H1 (cell line): ENCODE measurements around the gene SMNDC1. TPM values are rescaled to one million over a fixed set of nuclear protein-coding genes. Genes with fewer than 3 reads are reported as not detected.

Experiments
- CTCF ChIA-PET: fragments of 300-600 bp; sonication (Branson Sonifier 250); formaldehyde crosslinking; loops from one replicate; lab custom pipeline; 2021; ENCODE audit not compliant: partially characterized antibody; lab: Charles Lee
- POLR2A ChIA-PET: fragments of 300-600 bp; sonication (Branson Sonifier 250); formaldehyde crosslinking; loops from one replicate; lab custom pipeline; 2021; ENCODE audit warnings: inconsistent platforms; ENCODE audit not compliant: partially characterized antibody; lab: Charles Lee
- DNase-seq, 2 experiments: peaks; one replicate each; pipeline versions ENCODE4 v3.0.0 to v3.0.0-alpha.2; 2010 to 2022; ENCODE audit warnings: low spot score in 2 of 2, low read depth in 1 of 2, mixed read lengths in 1 of 2
- FAIRE-seq: peaks from 2 replicates; lab custom pipeline; 2011; peaks lifted over from hg19 to GRCh38; lab: Jason Lieb, UNC
- H2AFZ ChIP-seq: 2 replicates; pipeline ENCODE4 v1.8.1; 2012; ENCODE audit warnings: low read length, inconsistent platforms
- H2AK5ac ChIP-seq: 2 replicates; pipeline ENCODE4 v1.6.1; 2013; ENCODE audit warnings: low read depth, low read length
- H2BK120ac ChIP-seq: replicated peaks from 2 replicates; pipeline ENCODE3; 2013; ENCODE audit warnings: low read depth, low read length, inconsistent platforms
- H2BK12ac ChIP-seq: 2 replicates; pipeline ENCODE4 v1.6.1; 2013; ENCODE audit warnings: low read depth, low read length
- H2BK15ac ChIP-seq: 2 replicates; pipeline ENCODE4 v1.6.1; 2013; ENCODE audit warnings: low read length
- H2BK20ac ChIP-seq: 2 replicates; pipeline ENCODE4 v1.6.1; 2013; ENCODE audit warnings: low read length
- H2BK5ac ChIP-seq: 2 replicates; pipeline ENCODE4 v1.6.1; 2013; ENCODE audit warnings: low read depth, low read length
- H3K14ac ChIP-seq: 2 replicates; pipeline ENCODE4 v1.6.1; 2013; ENCODE audit warnings: inconsistent platforms; ENCODE audit not compliant: insufficient read length
- H3K18ac ChIP-seq: 2 replicates; pipeline ENCODE4 v1.6.1; 2013; ENCODE audit warnings: low read length; ENCODE audit errors: extremely low read depth
- H3K23ac ChIP-seq: 2 replicates; pipeline ENCODE4 v1.6.1; 2013; ENCODE audit warnings: inconsistent platforms; ENCODE audit not compliant: insufficient read length
- H3K23me2 ChIP-seq: 2 replicates; pipeline ENCODE4 v1.6.1; 2013; ENCODE audit warnings: low read depth, low read length
- H3K27ac ChIP-seq: 2 replicates; pipeline ENCODE4 v1.6.1; 2011; ENCODE audit warnings: low read depth, low read length, inconsistent platforms
- H3K27me3 ChIP-seq, 4 experiments: replicated peaks in 1 of 4; 1 replicate in 1 of 4; 2 replicates in 3 of 4; pipeline versions ENCODE4 v1.6.1 to v1.8.1; 2011 to 2013; ENCODE audit warnings: low read length in 3 of 4, mild to moderate bottlenecking in 3 of 4, inconsistent platforms in 2 of 4, mixed read lengths in 2 of 4, moderate library complexity in 1 of 4; ENCODE audit not compliant: control insufficient read depth in 3 of 4, insufficient read depth in 3 of 4; ENCODE audit errors: extremely low read depth in 1 of 4
- H3K36me3 ChIP-seq, 4 experiments: 2 replicates each; pipeline versions ENCODE4 v1.6.1 to v1.8.1; 2011 to 2013; ENCODE audit warnings: mild to moderate bottlenecking in 4 of 4, low read length in 3 of 4, moderate library complexity in 2 of 4, control low read depth in 1 of 4, inconsistent platforms in 1 of 4; ENCODE audit not compliant: insufficient read depth in 4 of 4, control insufficient read depth in 2 of 4
- H3K4ac ChIP-seq: replicated peaks from 2 replicates; pipeline ENCODE3; 2013; ENCODE audit warnings: low read length, low read depth, mixed read lengths, inconsistent platforms; ENCODE audit not compliant: insufficient read length
- H3K4me1 ChIP-seq, 4 experiments: replicated peaks in 1 of 4; 1 replicate in 1 of 4; 2 replicates in 3 of 4; pipeline versions ENCODE4 v1.6.1 to v1.8.1; 2011 to 2013; ENCODE audit warnings: low read length in 3 of 4, inconsistent platforms in 2 of 4, mixed read lengths in 1 of 4; ENCODE audit not compliant: insufficient read depth in 4 of 4, control insufficient read depth in 3 of 4
- H3K4me2 ChIP-seq, 2 experiments: 2 replicates each; pipeline versions ENCODE4 v1.6.1 to v1.8.1; 2011 to 2013; ENCODE audit warnings: low read depth in 2 of 2, low read length in 2 of 2, control low read depth in 1 of 2, inconsistent platforms in 1 of 2, mild to moderate bottlenecking in 1 of 2; ENCODE audit not compliant: insufficient read depth in 1 of 2
- H3K4me3 ChIP-seq, 4 experiments: fragments of 200-600, 300-600 bp in 1 of 4; sonication (generic), shearing (Covaris generic), sonication (Bioruptor Twin) in 1 of 4; 2 replicates each; pipeline versions ENCODE4 v1.5.1 to v1.8.1; 2011 to 2016; ENCODE audit warnings: low read length in 4 of 4, low read depth in 3 of 4, control low read depth in 2 of 4, inconsistent platforms in 2 of 4, mild to moderate bottlenecking in 2 of 4, mixed read lengths in 1 of 4, moderate library complexity in 1 of 4; ENCODE audit not compliant: insufficient read depth in 2 of 4; ENCODE audit errors: extremely low read depth in 1 of 4
- H3K56ac ChIP-seq: replicated peaks from 2 replicates; pipeline ENCODE3; 2013; ENCODE audit warnings: low read depth, mild to moderate bottlenecking, mixed read lengths, low read length, inconsistent platforms; ENCODE audit not compliant: insufficient read length
- H3K79me1 ChIP-seq: 2 replicates; pipeline ENCODE4 v1.6.1; 2013; ENCODE audit warnings: low read depth, low read length, control low read depth
- H3K79me2 ChIP-seq, 2 experiments: 2 replicates each; pipeline versions ENCODE4 v1.6.1 to v1.8.1; 2012 to 2013; ENCODE audit warnings: low read length in 2 of 2, mild to moderate bottlenecking in 2 of 2, inconsistent platforms in 1 of 2; ENCODE audit not compliant: insufficient read depth in 2 of 2, control insufficient read depth in 1 of 2
- H3K9ac ChIP-seq, 4 experiments: replicated peaks in 1 of 4; 1 replicate in 1 of 4; 2 replicates in 3 of 4; pipeline versions ENCODE4 v1.6.1 to v1.8.1; 2011 to 2013; ENCODE audit warnings: low read depth in 3 of 4, low read length in 3 of 4, control low read depth in 2 of 4, mild to moderate bottlenecking in 2 of 4, moderate library complexity in 2 of 4, inconsistent platforms in 1 of 4; ENCODE audit errors: extremely low read depth in 1 of 4
- H3K9me3 ChIP-seq, 2 experiments: 2 replicates each; pipeline versions ENCODE4 v1.6.1 to v1.8.1; 2012 to 2013; ENCODE audit warnings: mild to moderate bottlenecking in 2 of 2, moderate library complexity in 2 of 2, control low read depth in 1 of 2, inconsistent platforms in 1 of 2, low read depth in 1 of 2, low read length in 1 of 2, mixed read lengths in 1 of 2; ENCODE audit not compliant: insufficient read depth in 2 of 2
- H4K20me1 ChIP-seq, 2 experiments: replicated peaks in 1 of 2; 2 replicates each; pipeline versions ENCODE3 to v1.8.1; 2011 to 2013; ENCODE audit warnings: inconsistent platforms in 2 of 2, low read length in 2 of 2, mild to moderate bottlenecking in 1 of 2; ENCODE audit not compliant: insufficient read depth in 2 of 2, control insufficient read depth in 1 of 2
- H4K5ac ChIP-seq: 2 replicates; pipeline ENCODE4 v1.6.1; 2013; ENCODE audit warnings: low read length, low read depth, mixed read lengths, inconsistent platforms; ENCODE audit not compliant: insufficient read length
- H4K8ac ChIP-seq: 2 replicates; pipeline ENCODE4 v1.8.0; 2013; ENCODE audit warnings: mild to moderate bottlenecking, moderate library complexity, low read length, inconsistent platforms; ENCODE audit not compliant: insufficient read depth; ENCODE audit errors: extremely low read depth
- H4K91ac ChIP-seq: replicated peaks from 2 replicates; pipeline ENCODE3; 2013; ENCODE audit warnings: low read length, mixed read lengths, inconsistent platforms; ENCODE audit not compliant: insufficient read length
- CEBPB ChIP-seq: IDR thresholded peaks from 2 replicates; pipeline ENCODE4 v1.6.1; 2012; ENCODE audit warnings: low read depth, low read length
- GABPA ChIP-seq: IDR thresholded peaks from 2 replicates; pipeline ENCODE4 v1.6.1; 2011; ENCODE audit warnings: mild to moderate bottlenecking, low read length, moderate library complexity, borderline replicate concordance; ENCODE audit not compliant: insufficient read depth
- GTF2F1 ChIP-seq: IDR thresholded peaks from 2 replicates; pipeline ENCODE4 v1.6.1; 2012; ENCODE audit warnings: low read depth, low read length, improper control_type of control experiment, borderline replicate concordance
- SIX5 ChIP-seq: IDR thresholded peaks from 2 replicates; pipeline ENCODE4 v1.6.1; 2011; ENCODE audit warnings: mild to moderate bottlenecking, low read depth, low read length
- TAF1 ChIP-seq: IDR thresholded peaks from 2 replicates; pipeline ENCODE4 v1.6.1; 2011; ENCODE audit warnings: mild to moderate bottlenecking, low read depth, low read length
- TEAD4 ChIP-seq: IDR thresholded peaks from 2 replicates; pipeline ENCODE4 v1.6.1; 2012; ENCODE audit warnings: low read depth, low read length, inconsistent platforms, mixed read lengths
- YY1 ChIP-seq: IDR thresholded peaks from 2 replicates; pipeline ENCODE4 v1.6.1; 2011; ENCODE audit warnings: low read depth, mild to moderate bottlenecking, low read length
- WGBS, 2 experiments: shearing (Covaris generic) in 1 of 2; methylation state at CpG; one replicate each; pipeline versions ENCODE4 v1.1.6 to v1.1.7; 2013 to 2015; ENCODE audit warnings: low lambda C conversion rate in 2 of 2, mixed read lengths in 2 of 2, inconsistent platforms in 1 of 2, low coverage in 1 of 2, missing lambda C conversion rate in 1 of 2; ENCODE audit not compliant: insufficient replicate concordance in 2 of 2, insufficient coverage in 1 of 2, insufficient read length in 1 of 2; ENCODE audit errors: extremely low coverage in 1 of 2, missing lambda C conversion rate in 1 of 2; 5-methylcytosine and 5-hydroxymethylcytosine counted together
- polyA plus RNA-seq, 7 experiments: library from polyadenylated mRNA; depleted of rRNA in 3 of 7; stranded (reverse) in 5 of 7; unstranded in 2 of 7; fragments of >200 nt in 5 of 7; fragments of 200-250 nt in 2 of 7; gene quantifications; 1 replicate in 5 of 7; 2 replicates in 1 of 7; 4 replicates in 1 of 7; pipeline versions ENCODE4 v1.2.1 to v1.2.3, GENCODE V29; 2011 to 2013; ENCODE audit warnings: missing spikeins in 2 of 7, mixed read lengths in 2 of 7
- total RNA-seq: library from RNA; stranded (reverse); fragmentation: NEBNext Ultra II Directional; extraction: Animal tissue kit (Norgen Biotek cat#: 25700); gene quantifications from 2 replicates; pipeline ENCODE4 v1.2.1, GENCODE V29; 2021
- TF ChIP-seq, protein P1 (sequence below), 3 experiments: IDR thresholded peaks; 1 replicate in 2 of 3; 2 replicates in 1 of 3; pipeline versions ENCODE4 v1.5.1 to v1.6.1; 2011; ENCODE audit warnings: low read length in 3 of 3, mild to moderate bottlenecking in 3 of 3, inconsistent platforms in 2 of 3, low read depth in 1 of 3, moderate library complexity in 1 of 3; ENCODE audit not compliant: insufficient read depth in 1 of 3; ENCODE audit errors: control extremely low read depth in 1 of 3
- TF ChIP-seq, protein P2 (sequence below): IDR thresholded peaks from 2 replicates; pipeline ENCODE4 v1.6.1; 2012; ENCODE audit warnings: inconsistent platforms

The SMNDC1 gene
- total and polyA plus RNA-seq, 2 of the 8 experiments (the other 6 are each of a cell fraction or from before 2014, with no cell fraction given): 8.1 to 48.6 TPM

DNA sequence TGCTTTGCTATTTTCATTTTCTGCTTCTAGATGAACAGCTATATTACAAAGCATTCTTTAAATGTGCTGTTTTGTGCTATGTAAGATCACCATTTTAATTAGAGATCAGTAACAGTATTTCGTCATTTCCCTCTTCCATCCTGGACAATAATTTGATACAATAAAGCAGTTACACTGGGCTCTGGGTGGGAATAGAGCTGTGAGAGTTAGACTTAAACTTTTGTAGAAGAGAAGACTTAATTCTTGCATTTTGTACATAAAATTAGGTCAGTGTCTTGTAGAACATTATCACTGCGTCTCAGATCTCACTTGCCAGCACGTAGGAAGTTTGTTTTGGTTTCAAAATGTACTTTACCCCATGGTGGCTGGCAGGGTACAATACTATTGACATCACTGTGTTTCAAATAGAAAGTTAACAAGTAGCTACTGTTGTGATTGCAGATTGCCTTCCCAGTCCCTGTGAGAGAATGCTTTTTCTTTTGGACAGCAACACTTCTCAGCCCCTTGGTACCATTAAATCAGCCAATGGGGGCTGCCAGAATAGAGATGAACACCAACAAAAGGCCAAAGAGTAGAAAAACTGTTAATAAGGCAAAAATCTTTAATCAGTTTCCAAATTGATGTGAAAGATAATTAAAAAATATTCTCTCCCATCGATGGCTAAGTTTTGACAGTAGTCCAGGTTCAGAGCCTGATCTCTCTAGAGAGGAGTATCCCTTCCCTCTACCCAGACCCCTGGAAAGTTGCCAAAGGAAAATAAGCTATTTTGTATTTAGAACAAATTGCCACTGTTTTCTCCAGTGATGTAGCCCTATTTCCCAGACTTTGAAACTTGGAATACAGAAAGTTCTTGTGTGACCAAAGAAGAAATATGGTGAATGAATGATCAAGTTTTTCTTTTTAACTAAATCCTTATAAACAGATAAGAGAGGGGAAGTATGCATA lies 35.1 kb downstream of the SMNDC1 start:
- Histone ChIP-seq H3K23ac (no peak overlapping the region), H2BK5ac (no peak overlapping the region), H3K9ac (no peak overlapping the region; a peak in 1 of 7 replicates), H3K14ac (no peak overlapping the region), H4K91ac (no peak overlapping the region), H2BK120ac (no peak overlapping the region), H3K36me3 (no peaks in the 10 kb centered on the region), H3K27ac (no peak overlapping the region), H3K4ac (no peak overlapping the region), H2BK15ac (no peak overlapping the region), H3K27me3 (no peaks in the 10 kb centered on the region), H4K8ac (no peak overlapping the region), H3K4me1 (no peaks in the 10 kb centered on the region), H3K4me3 (no peak overlapping the region), H4K20me1 (peaks cover 0 to 1% of the 10 kb centered on the region in 2 experiments), H2AK5ac (no peak overlapping the region), H4K5ac (no peak overlapping the region), H3K4me2 (no peak overlapping the region), H2BK20ac (no peak overlapping the region), H3K23me2 (no peaks in the 10 kb centered on the region), H2BK12ac (no peak overlapping the region), H3K18ac (no peak overlapping the region), H2AFZ (no peak overlapping the region), H3K56ac (no peak overlapping the region), H3K79me2 (no peaks in the 10 kb centered on the region), H3K79me1 (no peaks in the 10 kb centered on the region), H3K9me3 (no peaks in the 10 kb centered on the region)
- WGBS, 2 experiments: 76% methylated on average over 4 of the region's 4 CpGs; no CpG with 5 or more reads in 1 of the 2 experiments
- ChIA-PET POLR2A (interaction anchor here (0.5 kb wide), 1 partner anchor 46 kb away, joined by 3 read pairs; no protein-coding TSS in a partner anchor), CTCF (interaction anchor here (0.7 to 2.4 kb wide), 5 partner anchors 8 to 132 kb away, joined by 3 to 15 read pairs (median 4); no protein-coding TSS in a partner anchor)
- FAIRE-seq (no peak), DNase-seq (no peak)
- TF ChIP-seq YY1: no peak
- TF ChIP-seq TAF1: no peak
- TF ChIP-seq, protein P1, sequence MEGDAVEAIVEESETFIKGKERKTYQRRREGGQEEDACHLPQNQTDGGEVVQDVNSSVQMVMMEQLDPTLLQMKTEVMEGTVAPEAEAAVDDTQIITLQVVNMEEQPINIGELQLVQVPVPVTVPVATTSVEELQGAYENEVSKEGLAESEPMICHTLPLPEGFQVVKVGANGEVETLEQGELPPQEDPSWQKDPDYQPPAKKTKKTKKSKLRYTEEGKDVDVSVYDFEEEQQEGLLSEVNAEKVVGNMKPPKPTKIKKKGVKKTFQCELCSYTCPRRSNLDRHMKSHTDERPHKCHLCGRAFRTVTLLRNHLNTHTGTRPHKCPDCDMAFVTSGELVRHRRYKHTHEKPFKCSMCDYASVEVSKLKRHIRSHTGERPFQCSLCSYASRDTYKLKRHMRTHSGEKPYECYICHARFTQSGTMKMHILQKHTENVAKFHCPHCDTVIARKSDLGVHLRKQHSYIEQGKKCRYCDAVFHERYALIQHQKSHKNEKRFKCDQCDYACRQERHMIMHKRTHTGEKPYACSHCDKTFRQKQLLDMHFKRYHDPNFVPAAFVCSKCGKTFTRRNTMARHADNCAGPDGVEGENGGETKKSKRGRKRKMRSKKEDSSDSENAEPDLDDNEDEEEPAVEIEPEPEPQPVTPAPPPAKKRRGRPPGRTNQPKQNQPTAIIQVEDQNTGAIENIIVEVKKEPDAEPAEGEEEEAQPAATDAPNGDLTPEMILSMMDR (IDR thresholded peaks at IDR 0.05; ENCODE audit: control extremely low read depth in 1 of 3, insufficient read depth in 1 of 3, low read depth in 1 of 3, low read length in 3 of 3): no peak
- TF ChIP-seq, protein P2, sequence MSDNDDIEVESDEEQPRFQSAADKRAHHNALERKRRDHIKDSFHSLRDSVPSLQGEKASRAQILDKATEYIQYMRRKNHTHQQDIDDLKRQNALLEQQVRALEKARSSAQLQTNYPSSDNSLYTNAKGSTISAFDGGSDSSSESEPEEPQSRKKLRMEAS: no peak
- TF ChIP-seq SIX5: no peak
- no peak for TF ChIP-seq CEBPB
- no peak for TF ChIP-seq GABPA
- no peak for TF ChIP-seq TEAD4
- TF ChIP-seq GTF2F1: no peak
